Eye (tissue), 1 donor: ENCODE data around the gene KCND1.

Experiments
- DNase-seq: peaks from one replicate; pipeline ENCODE4 v3.0.0-alpha.2; 2015

The KCND1 gene

GRCh38 chrX:48974033-48974432 lies 2.4 kb upstream of the KCND1 start:
- DNase-seq: no peak

GRCh38 chrX:48972220-48973164 lies 848 bp upstream of the KCND1 start:
- DNase-seq: peak; percentile 53

- DNase-seq: no peak
Observed at GRCh38 chrX:48969471-48969870, 2.2 kb downstream of the KCND1 start.

GRCh38 chrX:48968377-48968776 lies 3.3 kb downstream of the KCND1 start:
- DNase-seq: no peak

GRCh38 chrX:48966796-48967579 lies 4.7 kb downstream of the KCND1 start:
- no peak for DNase-seq

GRCh38 chrX:48965959-48966358 lies 5.7 kb downstream of the KCND1 start:
- no peak for DNase-seq

- DNase-seq: no peak
Observed at GRCh38 chrX:48961585-48962091, 10.0 kb downstream of the KCND1 start.

GRCh38 chrX:48960291-48960690 lies 11.4 kb downstream of the KCND1 start:
- DNase-seq: no peak

GRCh38 chrX:48958635-48959094 lies 13.0 kb downstream of the KCND1 start:
- no peak for DNase-seq

- DNase-seq: peak; percentile 97
Observed at GRCh38 chrX:48957827-48958634, 13.6 kb downstream of the KCND1 start.

- DNase-seq: no peak
Observed at GRCh38 chrX:48957477-48957826, 14.2 kb downstream of the KCND1 start, which contains the start of gene OTUD5. Gene OTUD5 (minus strand): TSS chrX:48957607. CDS start chrX:48957570, 37 bp downstream.

GRCh38 chrX:48956728-48957414 lies 14.8 kb downstream of the KCND1 start:
- no peak for DNase-seq

- no peak for DNase-seq
Observed at GRCh38 chrX:48948589-48948988, 23.1 kb downstream of the KCND1 start.

- peak; percentile 59 for DNase-seq
Observed at GRCh38 chrX:48945517-48946348, 25.9 kb downstream of the KCND1 start.

GRCh38 chrX:48942895-48943294 lies 28.7 kb downstream of the KCND1 start:
- no peak for DNase-seq

- no peak for DNase-seq
Observed at GRCh38 chrX:48940404-48940955, 31.2 kb downstream of the KCND1 start.

GRCh38 chrX:48939524-48940228 lies 32.0 kb downstream of the KCND1 start:
- DNase-seq: no peak

- DNase-seq: no peak
Observed at GRCh38 chrX:48938721-48939425, 32.8 kb downstream of the KCND1 start.
